Measurements from ENCODE around the gene MICU1. TPM values are rescaled to one million over a fixed set of nuclear protein-coding genes. Genes with fewer than 3 reads are reported as not detected.

Gene MICU1
- total and polyA plus RNA-seq, 2 of the 13 experiments (the other 11 are each of a cell fraction or from before 2014, with no cell fraction given), result 32.5 to 56.1 TPM

DNA sequence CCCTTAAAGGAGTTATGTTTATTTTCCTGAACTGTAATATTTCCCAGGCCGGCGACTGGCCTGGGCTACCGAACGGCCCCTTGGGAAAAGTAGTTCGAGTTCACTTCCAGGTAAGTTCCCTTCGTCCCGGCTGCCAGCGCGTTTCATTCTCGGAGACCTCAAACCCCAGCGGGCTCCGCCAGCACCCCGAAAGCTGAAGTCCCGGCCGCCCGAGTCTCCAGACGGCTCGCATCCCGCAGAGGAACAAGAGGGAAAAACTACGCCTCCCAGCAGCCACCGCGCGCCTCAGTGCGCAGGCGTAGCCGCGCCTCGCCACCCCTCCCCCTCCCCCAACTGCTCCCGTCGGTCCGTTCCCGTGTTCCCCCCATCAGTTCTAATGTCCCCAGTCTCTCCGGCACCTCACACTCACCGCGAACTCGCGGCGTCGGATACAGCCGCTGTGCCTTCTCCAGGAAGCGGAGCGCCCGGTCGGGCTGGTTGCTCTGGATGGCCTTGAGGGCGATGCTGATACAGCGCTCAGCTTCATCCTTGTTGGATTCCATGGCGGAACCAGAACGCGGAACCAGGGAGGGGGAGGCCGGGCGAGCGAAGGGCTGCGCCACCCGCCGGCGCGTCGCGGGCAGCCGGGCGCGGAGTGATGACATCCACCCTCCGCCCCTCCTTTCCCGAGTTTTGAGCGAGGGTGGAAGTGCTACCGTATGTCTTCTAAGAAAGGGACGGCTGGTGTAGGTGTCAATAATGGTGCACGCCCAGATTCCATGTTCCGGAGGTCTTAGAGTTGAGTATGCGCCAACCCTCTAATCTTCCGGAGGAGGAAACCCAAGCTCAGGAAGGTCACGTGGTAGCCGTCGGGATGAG lies 271.3 kb downstream of the MICU1 start, which contains the start of gene DNAJB12 (continued):
- TF ChIP-seq PRDM15 (CRISPR knock-in tag; IDR thresholded peaks at IDR 0.05), result peak; percentile 71; the same call in 1 of the 2 replicates
- TF ChIP-seq, protein P1, sequence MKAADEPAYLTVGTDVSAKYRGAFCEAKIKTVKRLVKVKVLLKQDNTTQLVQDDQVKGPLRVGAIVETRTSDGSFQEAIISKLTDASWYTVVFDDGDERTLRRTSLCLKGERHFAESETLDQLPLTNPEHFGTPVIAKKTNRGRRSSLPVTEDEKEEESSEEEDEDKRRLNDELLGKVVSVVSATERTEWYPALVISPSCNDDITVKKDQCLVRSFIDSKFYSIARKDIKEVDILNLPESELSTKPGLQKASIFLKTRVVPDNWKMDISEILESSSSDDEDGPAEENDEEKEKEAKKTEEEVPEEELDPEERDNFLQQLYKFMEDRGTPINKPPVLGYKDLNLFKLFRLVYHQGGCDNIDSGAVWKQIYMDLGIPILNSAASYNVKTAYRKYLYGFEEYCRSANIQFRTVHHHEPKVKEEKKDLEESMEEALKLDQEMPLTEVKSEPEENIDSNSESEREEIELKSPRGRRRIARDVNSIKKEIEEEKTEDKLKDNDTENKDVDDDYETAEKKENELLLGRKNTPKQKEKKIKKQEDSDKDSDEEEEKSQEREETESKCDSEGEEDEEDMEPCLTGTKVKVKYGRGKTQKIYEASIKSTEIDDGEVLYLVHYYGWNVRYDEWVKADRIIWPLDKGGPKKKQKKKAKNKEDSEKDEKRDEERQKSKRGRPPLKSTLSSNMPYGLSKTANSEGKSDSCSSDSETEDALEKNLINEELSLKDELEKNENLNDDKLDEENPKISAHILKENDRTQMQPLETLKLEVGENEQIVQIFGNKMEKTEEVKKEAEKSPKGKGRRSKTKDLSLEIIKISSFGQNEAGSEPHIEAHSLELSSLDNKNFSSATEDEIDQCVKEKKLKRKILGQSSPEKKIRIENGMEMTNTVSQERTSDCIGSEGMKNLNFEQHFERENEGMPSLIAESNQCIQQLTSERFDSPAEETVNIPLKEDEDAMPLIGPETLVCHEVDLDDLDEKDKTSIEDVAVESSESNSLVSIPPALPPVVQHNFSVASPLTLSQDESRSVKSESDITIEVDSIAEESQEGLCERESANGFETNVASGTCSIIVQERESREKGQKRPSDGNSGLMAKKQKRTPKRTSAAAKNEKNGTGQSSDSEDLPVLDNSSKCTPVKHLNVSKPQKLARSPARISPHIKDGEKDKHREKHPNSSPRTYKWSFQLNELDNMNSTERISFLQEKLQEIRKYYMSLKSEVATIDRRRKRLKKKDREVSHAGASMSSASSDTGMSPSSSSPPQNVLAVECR (CRISPR knock-in tag; IDR thresholded peaks at IDR 0.05; ENCODE audit: borderline replicate concordance), result peak; percentile 95
- TF ChIP-seq, protein P2, sequence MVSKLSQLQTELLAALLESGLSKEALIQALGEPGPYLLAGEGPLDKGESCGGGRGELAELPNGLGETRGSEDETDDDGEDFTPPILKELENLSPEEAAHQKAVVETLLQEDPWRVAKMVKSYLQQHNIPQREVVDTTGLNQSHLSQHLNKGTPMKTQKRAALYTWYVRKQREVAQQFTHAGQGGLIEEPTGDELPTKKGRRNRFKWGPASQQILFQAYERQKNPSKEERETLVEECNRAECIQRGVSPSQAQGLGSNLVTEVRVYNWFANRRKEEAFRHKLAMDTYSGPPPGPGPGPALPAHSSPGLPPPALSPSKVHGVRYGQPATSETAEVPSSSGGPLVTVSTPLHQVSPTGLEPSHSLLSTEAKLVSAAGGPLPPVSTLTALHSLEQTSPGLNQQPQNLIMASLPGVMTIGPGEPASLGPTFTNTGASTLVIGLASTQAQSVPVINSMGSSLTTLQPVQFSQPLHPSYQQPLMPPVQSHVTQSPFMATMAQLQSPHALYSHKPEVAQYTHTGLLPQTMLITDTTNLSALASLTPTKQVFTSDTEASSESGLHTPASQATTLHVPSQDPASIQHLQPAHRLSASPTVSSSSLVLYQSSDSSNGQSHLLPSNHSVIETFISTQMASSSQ (IDR thresholded peaks at IDR 0.05; ENCODE audit: low read depth), result 0 out of 2 replicates have a peak, but pooled peaks have one; percentile 13
- TF ChIP-seq, protein P2 (CRISPR knock-in tag; IDR thresholded peaks at IDR 0.05; ENCODE audit: borderline replicate concordance), result peak; percentile 88
- peak; percentile 77 for TF ChIP-seq ZNF746 (CRISPR knock-in tag; IDR thresholded peaks at IDR 0.05)
- TF ChIP-seq, protein P3, sequence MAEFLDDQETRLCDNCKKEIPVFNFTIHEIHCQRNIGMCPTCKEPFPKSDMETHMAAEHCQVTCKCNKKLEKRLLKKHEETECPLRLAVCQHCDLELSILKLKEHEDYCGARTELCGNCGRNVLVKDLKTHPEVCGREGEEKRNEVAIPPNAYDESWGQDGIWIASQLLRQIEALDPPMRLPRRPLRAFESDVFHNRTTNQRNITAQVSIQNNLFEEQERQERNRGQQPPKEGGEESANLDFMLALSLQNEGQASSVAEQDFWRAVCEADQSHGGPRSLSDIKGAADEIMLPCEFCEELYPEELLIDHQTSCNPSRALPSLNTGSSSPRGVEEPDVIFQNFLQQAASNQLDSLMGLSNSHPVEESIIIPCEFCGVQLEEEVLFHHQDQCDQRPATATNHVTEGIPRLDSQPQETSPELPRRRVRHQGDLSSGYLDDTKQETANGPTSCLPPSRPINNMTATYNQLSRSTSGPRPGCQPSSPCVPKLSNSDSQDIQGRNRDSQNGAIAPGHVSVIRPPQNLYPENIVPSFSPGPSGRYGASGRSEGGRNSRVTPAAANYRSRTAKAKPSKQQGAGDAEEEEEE (CRISPR knock-in tag; IDR thresholded peaks at IDR 0.05; ENCODE audit: borderline replicate concordance), result peak; percentile 59; the same call in 1 of the 2 replicates
- TF ChIP-seq BORCS8-MEF2B (CRISPR knock-in tag; IDR thresholded peaks at IDR 0.05), result peak; percentile 84; the same call in 1 of the 2 replicates
- TF ChIP-seq CBX1 (IDR thresholded peaks at IDR 0.05; ENCODE audit: low read depth), result peak; percentile 30
- TF ChIP-seq, protein P4, sequence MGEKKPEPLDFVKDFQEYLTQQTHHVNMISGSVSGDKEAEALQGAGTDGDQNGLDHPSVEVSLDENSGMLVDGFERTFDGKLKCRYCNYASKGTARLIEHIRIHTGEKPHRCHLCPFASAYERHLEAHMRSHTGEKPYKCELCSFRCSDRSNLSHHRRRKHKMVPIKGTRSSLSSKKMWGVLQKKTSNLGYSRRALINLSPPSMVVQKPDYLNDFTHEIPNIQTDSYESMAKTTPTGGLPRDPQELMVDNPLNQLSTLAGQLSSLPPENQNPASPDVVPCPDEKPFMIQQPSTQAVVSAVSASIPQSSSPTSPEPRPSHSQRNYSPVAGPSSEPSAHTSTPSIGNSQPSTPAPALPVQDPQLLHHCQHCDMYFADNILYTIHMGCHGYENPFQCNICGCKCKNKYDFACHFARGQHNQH (CRISPR knock-in tag; IDR thresholded peaks at IDR 0.05), result 0 out of 2 replicates have a peak, but pooled peaks have one; percentile 57
- no peak for TF ChIP-seq ZBTB1 (CRISPR knock-in tag; IDR thresholded peaks at IDR 0.05; ENCODE audit: borderline replicate concordance)
- peak; percentile 78; the same call in 1 of the 2 replicates for TF ChIP-seq WIZ (CRISPR knock-in tag; IDR thresholded peaks at IDR 0.05)
- peak; percentile 94 for TF ChIP-seq HOXA5 (CRISPR knock-in tag; IDR thresholded peaks at IDR 0.05)

All from HepG2 (cell line).